ENCODE measurements around the gene NPW. TPM values are rescaled to one million over a fixed set of nuclear protein-coding genes. Genes with fewer than 3 reads are reported as not detected.

NPW gene
- total RNA-seq, 1 experiment from 2014 or later: 7.1 TPM

GRCh38 chr16:2008631-2009163, 10.9 kb upstream of the NPW start:
- H3K27ac ChIP-seq (ENCODE audit: insufficient read length, low read depth, low read length): no peak overlapping the region
- peaks cover 11% of the 10 kb centered on the region for H3K23me2 ChIP-seq (ENCODE audit: insufficient read length, low read depth, low read length, poor library complexity, severe bottlenecking)
- no peak overlapping the region for H2BK5ac ChIP-seq (ENCODE audit: insufficient read length, low read length)
- H3K4me2 ChIP-seq (ENCODE audit: insufficient read depth, insufficient read length, low read length): peak overlapping the region; percentile 73
- peaks cover 6% of the 10 kb centered on the region; the same call in 1 of the 2 replicates for H3K4me1 ChIP-seq (ENCODE audit: insufficient read depth, low read length)
- Mint-ChIP-seq H3K4me1 (peaks cover 22 to 36% of the 10 kb centered on the region in 2 experiments), H3K27me3 (ENCODE audit: low read depth) (no peaks in the 10 kb centered on the region; the same call in 1 of the 2 replicates), H3K27ac (no peak overlapping the region; a peak in 1 of 7 replicates), H3K4me3 (peak overlapping the region; percentile 78 to 81), H3K9me3 (no peaks in the 10 kb centered on the region; a peak in 1 of 5 replicates), H3K36me3 (ENCODE audit: insufficient read depth in 1 of 3, low read depth in 3 of 3) (peaks cover 5 to 16% (median 12%) of the 10 kb centered on the region in 3 experiments)
- no peaks in the 10 kb centered on the region for H3K9me3 ChIP-seq (ENCODE audit: control insufficient read depth, low read depth, low read length)
- no peak overlapping the region for H3T11ph ChIP-seq (ENCODE audit: low read length)
- H3K27me3 ChIP-seq (ENCODE audit: insufficient read depth, low read length): no peaks in the 10 kb centered on the region
- H3K56ac ChIP-seq (ENCODE audit: insufficient read length, low read depth, low read length): no peak overlapping the region
- H3K14ac ChIP-seq (ENCODE audit: insufficient read depth, low read length): no peak overlapping the region
- DNase-seq: no peak
- H2BK120ac ChIP-seq (ENCODE audit: low read depth, low read length, poor library complexity, severe bottlenecking): no peak overlapping the region
- no peak overlapping the region for H4K91ac ChIP-seq (ENCODE audit: insufficient read length, low read depth, low read length)
- WGBS (ENCODE audit: extremely low coverage, insufficient read length, low lambda C conversion rate): no CpG with 5 or more reads among the region's 23 CpGs
- no peak overlapping the region for H3K18ac ChIP-seq (ENCODE audit: insufficient read length, low read depth, low read length)
- H3K9ac ChIP-seq (ENCODE audit: extremely low read depth, insufficient read length, low read length): peak overlapping the region; percentile 77
- no peak overlapping the region for H2BK20ac ChIP-seq (ENCODE audit: low read depth, low read length, poor library complexity, severe bottlenecking)
- peaks cover 26% of the 10 kb centered on the region; the same call in 1 of the 2 replicates for H3K79me2 ChIP-seq (ENCODE audit: insufficient read depth, low read length)
- H2AFZ ChIP-seq (ENCODE audit: low read length): no peak overlapping the region
- H2AK5ac ChIP-seq (ENCODE audit: insufficient read length, low read length): no peak overlapping the region
- no peak overlapping the region for H4K5ac ChIP-seq (ENCODE audit: insufficient read length, low read depth, low read length)
- no peak for TF ChIP-seq CTCF (conservative IDR thresholded peaks at IDR 0.05)
- no peak overlapping the region for H3K23ac ChIP-seq (ENCODE audit: insufficient read length, low read depth, low read length)
- H3K79me1 ChIP-seq (ENCODE audit: insufficient read depth, low read depth, low read length, poor library complexity, severe bottlenecking): peaks cover 21% of the 10 kb centered on the region
- H4K8ac ChIP-seq (replicated peaks; ENCODE audit: insufficient read length, low read depth, low read length): no peak overlapping the region
- H2BK15ac ChIP-seq (ENCODE audit: low read depth, low read length): no peak overlapping the region
- no peaks in the 10 kb centered on the region for H4K20me1 ChIP-seq (ENCODE audit: control insufficient read depth, insufficient read depth, insufficient read length)
- H2BK12ac ChIP-seq (ENCODE audit: insufficient read length, low read depth, low read length): no peak overlapping the region
- no peak overlapping the region for H3K4ac ChIP-seq (ENCODE audit: low read depth, low read length)

All from H9 (cell line).